Muscle layer of duodenum (tissue), 2 donors: Measurements from ENCODE around the gene LRMDA.
A peak's percentile ranks its signal among the peaks of the same experiment; 100 is the strongest.
"Not testable (repeated sequence)": the region's sequence is repeated elsewhere in the genome, so short reads cannot be mapped to it uniquely, and the experiment has no call there.

ENCODE experiments used
- H3K27ac ChIP-seq: one replicate; pipeline ENCODE4 v1.7.0; 2013; ENCODE audit warnings: mild to moderate bottlenecking, low read length
- H3K27me3 ChIP-seq: one replicate; pipeline ENCODE4 v1.7.0; 2013; ENCODE audit warnings: low read depth, mild to moderate bottlenecking, control low read depth, low read length
- H3K36me3 ChIP-seq, 2 donors: one replicate each; pipeline ENCODE4 v1.7.0; 2013; ENCODE audit warnings: low read length in 2 of 2, control low read depth in 1 of 2, mild to moderate bottlenecking in 1 of 2; ENCODE audit not compliant: insufficient read depth in 2 of 2, control insufficient read depth in 1 of 2
- H3K4me1 ChIP-seq, 2 donors: one replicate each; pipeline ENCODE4 v1.7.0; 2013; ENCODE audit warnings: low read length in 2 of 2, mild to moderate bottlenecking in 2 of 2, control low read depth in 1 of 2, moderate library complexity in 1 of 2; ENCODE audit not compliant: insufficient read depth in 2 of 2, control insufficient read depth in 1 of 2
- H3K4me3 ChIP-seq, 2 donors: one replicate each; pipeline ENCODE4 v1.7.0; 2013; ENCODE audit warnings: low read length in 2 of 2, low read depth in 1 of 2, mild to moderate bottlenecking in 1 of 2
- H3K9me3 ChIP-seq, 2 donors: one replicate each; pipeline ENCODE4 v1.7.0; 2013; ENCODE audit warnings: low read length in 2 of 2, control low read depth in 1 of 2, mild to moderate bottlenecking in 1 of 2; ENCODE audit not compliant: control insufficient read depth in 1 of 2
- donor health status: healthy.

The LRMDA gene

GRCh38 chr10:76138906-76139305 is 707.5 kb downstream of the LRMDA start:
- no peak overlapping the region for H3K27ac ChIP-seq

DNA sequence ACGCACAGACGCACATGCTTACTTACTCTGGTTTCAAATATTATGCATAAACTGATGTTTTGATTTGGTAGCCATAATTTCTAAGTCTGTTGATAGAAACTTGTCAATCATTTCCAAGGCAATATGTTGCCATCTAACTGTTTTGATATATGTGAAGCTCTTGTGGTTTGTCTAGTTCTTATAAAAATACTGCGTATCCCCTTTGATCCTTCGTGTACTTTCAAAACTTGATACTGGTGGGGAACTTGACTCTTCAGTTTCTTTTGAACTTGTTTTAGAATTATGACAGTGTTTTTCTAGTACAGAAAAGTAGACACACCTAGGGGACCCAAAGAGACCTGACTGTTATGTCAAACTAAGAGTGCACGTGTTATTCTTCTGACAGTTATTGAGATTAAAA is 708.0 kb downstream of the LRMDA start:
- Histone ChIP-seq H3K4me1 (peaks cover 0 to 16% of the 10 kb centered on the region in 2 donors), H3K27me3 (no peaks in the 10 kb centered on the region), H3K27ac (no peak overlapping the region), H3K36me3 (no peaks in the 10 kb centered on the region), H3K4me3 (no peak overlapping the region), H3K9me3 (no peaks in the 10 kb centered on the region)

More at GRCh38 chr10:76138906-76139305, 707.5 kb downstream of the LRMDA start:
- Histone ChIP-seq H3K27me3 (no peaks in the 10 kb centered on the region), H3K9me3 (no peaks in the 10 kb centered on the region), H3K36me3 (no peaks in the 10 kb centered on the region), H3K4me3 (no peak overlapping the region), H3K4me1 (peaks cover 0 to 16% of the 10 kb centered on the region in 2 donors)

GRCh38 chr10:76141376-76141775 is 710.0 kb downstream of the LRMDA start:
- no peaks in the 10 kb centered on the region for H3K27me3 ChIP-seq
- H3K36me3 ChIP-seq = no peaks in the 10 kb centered on the region
- H3K4me3 ChIP-seq = no peak overlapping the region
- H3K9me3 ChIP-seq = no peaks in the 10 kb centered on the region
- peaks cover 0 to 16% of the 10 kb centered on the region in 2 donors for H3K4me1 ChIP-seq
- no peak overlapping the region for H3K27ac ChIP-seq

- H3K4me1 ChIP-seq = peaks cover 0 to 12% of the 10 kb centered on the region in 2 donors
- H3K9me3 ChIP-seq, H3K36me3 ChIP-seq, H3K4me3 ChIP-seq, H3K27ac ChIP-seq, H3K27me3 ChIP-seq: not testable (repeated sequence)
Measured at GRCh38 chr10:76148217-76148616, 716.8 kb downstream of the LRMDA start.

DNA sequence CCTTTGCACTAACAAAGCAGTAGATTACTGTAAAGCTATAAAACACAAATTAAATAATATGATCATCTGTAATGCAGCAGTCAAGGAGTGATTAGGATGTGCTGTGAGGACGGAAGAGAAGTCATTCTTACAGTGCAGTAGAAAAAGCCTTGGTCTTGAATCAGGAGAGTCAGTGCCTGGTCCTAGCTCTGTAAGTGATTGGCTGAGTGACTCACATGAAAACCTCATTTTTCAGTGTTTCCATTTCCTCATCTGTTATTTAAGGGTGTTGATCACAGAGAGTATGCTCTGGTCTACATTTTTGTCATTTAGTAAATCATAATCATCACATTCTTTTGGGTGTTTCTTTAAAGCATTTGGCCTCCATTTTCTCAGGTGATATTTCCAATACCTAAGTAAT is 717.8 kb downstream of the LRMDA start:
- no peaks in the 10 kb centered on the region for H3K27me3 ChIP-seq
- no peaks in the 10 kb centered on the region for H3K36me3 ChIP-seq
- peaks cover 0 to 10% of the 10 kb centered on the region in 2 donors for H3K9me3 ChIP-seq
- no peak overlapping the region for H3K27ac ChIP-seq
- no peak overlapping the region for H3K4me3 ChIP-seq
- H3K4me1 ChIP-seq = peaks cover 0 to 12% of the 10 kb centered on the region in 2 donors

DNA sequence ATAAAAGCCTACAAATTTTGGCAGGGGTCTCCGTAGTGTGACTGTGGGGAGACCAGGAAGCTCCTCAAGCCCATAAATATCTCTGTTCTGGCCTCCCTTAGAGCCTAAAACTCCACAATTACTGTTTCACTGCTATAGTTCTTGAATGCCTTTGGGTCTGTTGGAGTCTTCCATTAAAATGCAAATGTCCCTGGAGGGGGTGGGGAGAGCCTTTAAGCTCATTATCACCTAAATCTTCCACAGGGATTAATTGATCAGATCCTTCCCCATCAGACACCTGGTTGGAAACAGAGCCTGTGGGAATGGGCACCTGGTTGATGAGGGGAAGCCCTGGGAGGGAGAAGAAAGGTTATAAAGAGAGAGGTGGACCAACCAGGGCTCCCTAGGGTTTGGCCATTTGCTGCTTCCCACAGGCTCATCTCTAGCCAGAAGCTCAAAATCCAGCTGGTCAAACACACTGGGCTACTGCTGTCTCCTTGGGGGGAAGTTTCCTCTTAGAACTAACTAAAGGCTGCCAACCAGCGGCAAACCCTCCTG is 718.2 kb downstream of the LRMDA start:
- no peaks in the 10 kb centered on the region for H3K27me3 ChIP-seq
- peaks cover 0 to 10% of the 10 kb centered on the region in 2 donors for H3K9me3 ChIP-seq
- no peak overlapping the region for H3K27ac ChIP-seq
- no peak overlapping the region for H3K4me3 ChIP-seq
- peaks cover 0 to 12% of the 10 kb centered on the region in 2 donors for H3K4me1 ChIP-seq
- no peaks in the 10 kb centered on the region for H3K36me3 ChIP-seq

- H3K36me3 ChIP-seq = no peaks in the 10 kb centered on the region
- peak overlapping the region; percentile 19 for H3K27ac ChIP-seq
- H3K4me3 ChIP-seq = no peak overlapping the region
- peaks cover 0 to 10% of the 10 kb centered on the region in 2 donors for H3K9me3 ChIP-seq
- H3K27me3 ChIP-seq = no peaks in the 10 kb centered on the region
- H3K4me1 ChIP-seq = peaks cover 0 to 12% of the 10 kb centered on the region in 2 donors
Measured at GRCh38 chr10:76150139-76150875, 718.9 kb downstream of the LRMDA start.

- Histone ChIP-seq H3K9me3 (peaks cover 0 to 10% of the 10 kb centered on the region in 2 donors), H3K36me3 (no peaks in the 10 kb centered on the region), H3K27ac (peak overlapping the region; percentile 19), H3K4me3 (no peak overlapping the region), H3K27me3 (no peaks in the 10 kb centered on the region), H3K4me1 (peaks cover 0 to 12% of the 10 kb centered on the region in 2 donors)
Measured at GRCh38 chr10:76150876-76151288, 719.5 kb downstream of the LRMDA start.

- Histone ChIP-seq H3K27me3 (no peaks in the 10 kb centered on the region), H3K36me3 (no peaks in the 10 kb centered on the region), H3K4me3 (no peak overlapping the region), H3K9me3 (peaks cover 0 to 10% of the 10 kb centered on the region in 2 donors), H3K4me1 (peaks cover 0 to 12% of the 10 kb centered on the region in 2 donors), H3K27ac (no peak overlapping the region)
Measured at GRCh38 chr10:76152186-76152585, 720.8 kb downstream of the LRMDA start.

GRCh38 chr10:76155961-76156360 is 724.5 kb downstream of the LRMDA start:
- Histone ChIP-seq H3K4me1 (no peaks in the 10 kb centered on the region), H3K27me3 (no peaks in the 10 kb centered on the region), H3K27ac (no peak overlapping the region), H3K36me3 (no peaks in the 10 kb centered on the region), H3K9me3 (peaks cover 0 to 10% of the 10 kb centered on the region in 2 donors), H3K4me3 (no peak overlapping the region)

DNA sequence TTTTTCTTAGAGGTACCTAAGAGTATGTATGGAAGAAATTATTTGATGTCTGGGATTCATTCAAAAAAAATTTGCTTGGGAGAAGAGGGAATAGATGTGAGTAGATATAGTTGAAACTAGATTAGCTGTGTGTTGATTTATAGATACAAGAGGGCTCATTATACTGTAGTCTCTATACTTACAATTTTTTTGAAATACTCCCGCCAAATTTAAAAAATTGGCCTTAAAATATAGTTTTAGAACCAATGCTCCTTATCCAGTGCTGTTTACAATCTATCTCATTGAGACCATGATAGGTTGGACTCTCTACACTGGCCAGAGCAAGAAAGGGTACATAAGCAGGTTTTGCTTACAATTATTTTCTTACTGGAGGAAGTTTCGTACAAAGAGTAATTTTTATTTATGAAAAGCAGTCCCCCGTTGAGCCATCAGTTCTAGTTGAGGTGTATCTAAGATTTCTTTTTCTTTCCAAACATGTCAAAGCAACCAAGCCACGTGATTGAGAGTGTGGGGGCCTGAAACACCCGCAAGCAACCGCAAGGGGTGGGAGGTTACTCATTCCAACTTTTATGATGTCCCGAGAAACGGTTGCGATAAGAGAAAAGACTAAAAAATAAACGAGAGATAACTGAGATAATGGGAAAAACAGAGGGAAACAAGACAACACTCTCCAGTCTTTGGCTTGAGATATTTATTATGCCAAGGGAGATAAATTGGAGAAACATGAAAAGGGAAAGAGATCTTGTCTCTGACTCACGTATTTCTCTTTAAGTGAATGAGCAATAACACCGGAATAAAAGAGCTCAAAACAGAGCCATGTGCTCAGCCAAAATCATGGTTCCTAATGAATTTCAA is 729.2 kb downstream of the LRMDA start:
- no peak overlapping the region for H3K27ac ChIP-seq
- no peaks in the 10 kb centered on the region for H3K4me1 ChIP-seq
- no peaks in the 10 kb centered on the region for H3K9me3 ChIP-seq
- no peak overlapping the region for H3K4me3 ChIP-seq
- no peaks in the 10 kb centered on the region for H3K36me3 ChIP-seq
- H3K27me3 ChIP-seq = no peaks in the 10 kb centered on the region
